ENCODE data around the gene DLGAP4. TPM values are rescaled to one million over a fixed set of nuclear protein-coding genes. Genes with fewer than 3 reads are reported as not detected.

Gene DLGAP4
- total RNA-seq, 1 donor from 2014 or later: 172 TPM

- H3K36me3 Mint-ChIP-seq (ENCODE audit: low read depth, unreplicated experiment): no peaks in the 10 kb centered on the region
- peak; percentile 26 for DNase-seq (ENCODE audit: low spot score)
- H3K27ac Mint-ChIP-seq (ENCODE audit: unreplicated experiment): no peak overlapping the region
- H3K4me3 Mint-ChIP-seq (ENCODE audit: unreplicated experiment): peak overlapping the region; percentile 72
- no peaks in the 10 kb centered on the region for H3K9me3 Mint-ChIP-seq (ENCODE audit: unreplicated experiment)
- H3K27me3 Mint-ChIP-seq (ENCODE audit: unreplicated experiment): peaks cover 13% of the 10 kb centered on the region
- TF ChIP-seq CTCF (IDR thresholded peaks at IDR 0.05; ENCODE audit: unreplicated experiment): no peak
- H3K4me1 Mint-ChIP-seq (ENCODE audit: unreplicated experiment): peaks cover 18% of the 10 kb centered on the region
Observed at GRCh38 chr20:36540551-36541211, 234.5 kb downstream of the DLGAP4 start.

DNA sequence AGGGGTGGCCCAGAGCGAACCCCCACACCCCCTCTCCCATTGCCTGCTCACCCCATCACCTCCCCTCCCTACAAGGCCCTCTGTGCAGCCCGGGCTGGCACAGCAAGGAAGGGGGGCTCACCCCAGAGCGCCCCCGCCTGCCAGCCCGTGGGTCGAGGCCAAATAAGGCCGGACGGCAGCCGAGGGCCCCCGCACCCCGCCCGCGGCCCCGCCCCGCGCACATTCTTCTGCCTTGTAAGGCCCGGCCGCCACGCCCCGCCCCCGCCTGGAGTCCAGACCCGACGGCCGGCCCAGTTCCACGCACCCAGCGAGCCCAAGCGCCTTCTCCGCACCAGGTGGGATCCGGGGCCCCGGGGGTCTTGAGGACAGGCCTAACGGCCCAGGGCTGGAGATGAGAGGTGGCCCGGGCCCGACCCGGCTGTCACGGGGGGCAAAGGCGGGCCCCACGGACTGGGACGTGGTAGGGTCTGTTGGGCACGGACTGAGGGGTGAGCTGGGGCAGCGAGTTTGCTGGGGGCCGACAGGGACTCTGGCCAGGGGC lies 235.2 kb downstream of the DLGAP4 start, which contains the start of gene MYL9:
Gene MYL9, plus strand, starts transcription at position 293 of the 541 bp plus-strand sequence. CDS start 3,366 bp downstream, outside the sequence.
- Mint-ChIP-seq H3K9me3 (ENCODE audit: unreplicated experiment) (no peaks in the 10 kb centered on the region), H3K27ac (ENCODE audit: unreplicated experiment) (no peak within 1 kb of the TSS), H3K4me3 (ENCODE audit: unreplicated experiment) (peak within 1 kb of the TSS; percentile 84), H3K27me3 (ENCODE audit: unreplicated experiment) (peaks cover 17% of the 10 kb centered on the region), H3K4me1 (ENCODE audit: unreplicated experiment) (peaks cover 18% of the 10 kb centered on the region), H3K36me3 (ENCODE audit: low read depth, unreplicated experiment) (no peaks in the 10 kb centered on the region)
- DNase-seq (ENCODE audit: low spot score): peak; percentile 69
- no peak for TF ChIP-seq CTCF (IDR thresholded peaks at IDR 0.05; ENCODE audit: unreplicated experiment)

DNA sequence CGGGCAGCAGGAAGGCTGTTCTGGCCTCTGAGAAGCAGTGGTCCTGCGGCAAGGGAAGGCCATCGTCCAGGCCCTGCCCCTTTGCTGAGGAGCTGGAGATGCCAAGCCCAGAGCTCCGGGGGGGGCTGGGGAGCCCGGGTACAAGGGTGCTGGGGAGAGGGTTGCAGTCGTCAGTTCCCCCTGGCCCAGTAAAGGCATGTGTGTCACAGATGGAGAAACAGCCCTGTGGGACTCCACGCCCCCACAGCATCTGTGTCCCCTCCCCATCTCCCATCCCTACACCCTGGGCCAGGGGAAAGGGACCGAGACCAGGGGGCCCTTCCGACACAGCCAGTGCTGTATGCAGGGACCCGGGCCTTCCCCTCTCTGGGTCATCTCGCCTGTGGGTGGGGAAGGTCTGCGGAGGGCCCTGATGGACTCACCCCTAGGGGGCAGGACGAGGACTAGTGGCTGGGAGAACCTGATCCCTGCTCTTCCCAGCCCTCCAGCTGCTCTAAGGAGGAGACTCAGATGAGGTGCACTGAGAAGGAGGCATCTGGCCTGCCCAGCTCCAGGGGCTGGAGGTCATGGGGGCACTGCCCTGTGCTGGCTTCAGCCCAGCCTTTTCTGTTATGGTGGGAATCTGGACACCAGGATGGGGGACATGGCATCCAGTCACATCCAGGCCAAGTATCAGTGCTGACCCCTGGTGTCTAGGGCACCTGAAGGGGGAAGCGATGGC lies 235.8 kb downstream of the DLGAP4 start:
- Mint-ChIP-seq H3K36me3 (ENCODE audit: low read depth, unreplicated experiment) (no peaks in the 10 kb centered on the region), H3K9me3 (ENCODE audit: unreplicated experiment) (no peaks in the 10 kb centered on the region), H3K27ac (ENCODE audit: unreplicated experiment) (no peak overlapping the region), H3K4me3 (ENCODE audit: unreplicated experiment) (peak overlapping the region; percentile 84), H3K27me3 (ENCODE audit: unreplicated experiment) (peaks cover 17% of the 10 kb centered on the region), H3K4me1 (ENCODE audit: unreplicated experiment) (peaks cover 18% of the 10 kb centered on the region)
- peak; percentile 69 for DNase-seq (ENCODE audit: low spot score)
- TF ChIP-seq CTCF (IDR thresholded peaks at IDR 0.05; ENCODE audit: unreplicated experiment): peak; percentile 53

- Mint-ChIP-seq H3K36me3 (ENCODE audit: low read depth, unreplicated experiment) (no peaks in the 10 kb centered on the region), H3K27me3 (ENCODE audit: unreplicated experiment) (peaks cover 17% of the 10 kb centered on the region), H3K4me3 (ENCODE audit: unreplicated experiment) (no peak overlapping the region), H3K4me1 (ENCODE audit: unreplicated experiment) (peaks cover 18% of the 10 kb centered on the region), H3K9me3 (ENCODE audit: unreplicated experiment) (no peaks in the 10 kb centered on the region), H3K27ac (ENCODE audit: unreplicated experiment) (no peak overlapping the region)
- no peak for TF ChIP-seq CTCF (IDR thresholded peaks at IDR 0.05; ENCODE audit: unreplicated experiment)
- no peak for DNase-seq (ENCODE audit: low spot score)
Observed at GRCh38 chr20:36542516-36543183, 236.5 kb downstream of the DLGAP4 start.

Data from endothelial cell (in vitro differentiated cells).